K562 (cell line): ENCODE measurements around the gene SLC37A4. TPM values are rescaled to one million over a fixed set of nuclear protein-coding genes. Genes with fewer than 3 reads are reported as not detected.

Experiments used
- ATAC-seq: fragments of 200-7000 bp; cut with Tn5 transposase; 3 replicates; pipeline ENCODE4 v1.9.1; 2020; ENCODE audit warnings: moderate library complexity
- BruUV-seq: library from RNA; stranded (reverse); fragments of 400-500 nt; replicated peaks from 2 replicates; lab custom pipeline; 2021; lab: Mats Ljungman, UMichigan
- CTCF ChIA-PET: fragments of 300-600 bp; formaldehyde crosslinking; extraction: SDS; loops from one replicate; lab custom pipeline; 2021; ENCODE audit warnings: low intra/inter-chr PET ratio; lab: Yijun Ruan, JAX
- POLR2A ChIA-PET: fragments of 300-600, 350-650 bp; sonication (Branson Sonifier 250); formaldehyde crosslinking; extraction: SDS; loops from one replicate; lab custom pipeline; 2021; ENCODE audit warnings: antibody characterized with exemption, inconsistent platforms; lab: Yijun Ruan, JAX
- DNase-seq, 4 experiments: peaks; one replicate each; pipeline versions ENCODE4 v3.0.0 to v3.0.0-alpha.2; 2011 to 2018; ENCODE audit warnings: low spot score in 3 of 4, mixed read lengths in 3 of 4; ENCODE audit errors: extremely low read depth in 1 of 4
- FAIRE-seq: peaks from 2 replicates; lab custom pipeline; 2011; peaks lifted over from hg19 to GRCh38; lab: Jason Lieb, UNC
- H2AFZ ChIP-seq: 2 replicates; pipeline ENCODE4 v1.6.0; 2011; ENCODE audit warnings: low read depth, low read length, control low read depth, inconsistent platforms
- H3K27ac ChIP-seq: fragments of 200-600 bp; 3 replicates; pipeline ENCODE4 v1.8.0; 2011; ENCODE audit warnings: low read depth, mild to moderate bottlenecking, control low read depth, inconsistent platforms, low read length, moderate library complexity, mixed read lengths; ENCODE audit errors: extremely low read depth
- H3K27me3 ChIP-seq, 2 experiments: fragments of 300-600 bp in 1 of 2; 2 replicates in 1 of 2; 3 replicates in 1 of 2; pipeline versions ENCODE4 v1.6.0 to v1.8.0; 2011; ENCODE audit warnings: inconsistent platforms in 2 of 2, low read length in 2 of 2, mild to moderate bottlenecking in 1 of 2, mixed read lengths in 1 of 2, moderate library complexity in 1 of 2; ENCODE audit not compliant: control insufficient read depth in 2 of 2, insufficient read depth in 2 of 2
- H3K36me3 ChIP-seq: fragments of 300-600 bp; 3 replicates; pipeline ENCODE4 v1.8.0; 2011; ENCODE audit warnings: mild to moderate bottlenecking, low read length, inconsistent platforms; ENCODE audit not compliant: control insufficient read depth, insufficient read depth
- H3K4me1 ChIP-seq, 2 experiments: fragments of 200-600 bp in 1 of 2; replicated peaks in 1 of 2; 2 replicates in 1 of 2; 3 replicates in 1 of 2; pipeline versions ENCODE4 v1.5.1 to v1.8.0; 2011; ENCODE audit warnings: inconsistent platforms in 2 of 2, low read length in 2 of 2, mild to moderate bottlenecking in 1 of 2, mixed read lengths in 1 of 2, moderate library complexity in 1 of 2; ENCODE audit not compliant: control insufficient read depth in 2 of 2, insufficient read depth in 2 of 2
- H3K4me2 ChIP-seq: 2 replicates; pipeline ENCODE4 v1.6.1; 2011; ENCODE audit warnings: low read length, control low read depth, inconsistent platforms, mixed read lengths; ENCODE audit not compliant: insufficient read depth
- H3K4me3 ChIP-seq: fragments of 200-600 bp; sonication (generic), shearing (Covaris generic); 2 replicates; pipeline ENCODE4 v1.5.1; 2016; ENCODE audit warnings: control low read depth, inconsistent platforms
- H3K79me2 ChIP-seq: fragments of 200-600 bp; 3 replicates; pipeline ENCODE4 v1.8.0; 2011; ENCODE audit warnings: low read length, inconsistent platforms; ENCODE audit not compliant: control insufficient read depth, insufficient read depth
- H3K9ac ChIP-seq, 2 experiments: 2 replicates each; pipeline versions ENCODE4 v1.6.0 to v1.6.1; 2011; ENCODE audit warnings: low read depth in 2 of 2, low read length in 2 of 2, control low read depth in 1 of 2, inconsistent platforms in 1 of 2, mild to moderate bottlenecking in 1 of 2, mixed read lengths in 1 of 2; ENCODE audit not compliant: insufficient read depth in 1 of 2
- H3K9me1 ChIP-seq: one replicate; pipeline ENCODE4 v1.6.0; 2011; ENCODE audit warnings: inconsistent platforms, mild to moderate bottlenecking, low read length, moderate library complexity; ENCODE audit not compliant: control insufficient read depth, insufficient read depth
- H3K9me3 ChIP-seq: replicated peaks from 2 replicates; pipeline ENCODE4 v1.5.1; 2011; ENCODE audit warnings: low read depth, low read length, inconsistent platforms; ENCODE audit not compliant: control insufficient read depth, insufficient read depth
- H4K20me1 ChIP-seq: replicated peaks from 2 replicates; pipeline ENCODE4 v1.6.1; 2011; ENCODE audit warnings: low read length, inconsistent platforms, mixed read lengths; ENCODE audit not compliant: control insufficient read depth, insufficient read depth
- C11orf30 ChIP-seq: fragments of 450-650 bp; IDR thresholded peaks from 2 replicates; pipeline ENCODE4 v1.6.1; 2016; ENCODE audit warnings: low read depth, mild to moderate bottlenecking
- CBFA2T3 ChIP-seq: fragments of 450-650 bp; IDR thresholded peaks from 2 replicates; pipeline ENCODE4 v1.6.1; 2017
- CBX1 ChIP-seq: sonication (generic); IDR thresholded peaks from 2 replicates; pipeline ENCODE4 v1.6.1; 2016; ENCODE audit warnings: antibody characterized with exemption, low read depth, mild to moderate bottlenecking
- CBX8 ChIP-seq: fragments of 200-600 bp; sonication (generic); IDR thresholded peaks from 2 replicates; pipeline ENCODE4 v1.6.1; 2012; ENCODE audit warnings: borderline replicate concordance, mixed run types, low read depth, mild to moderate bottlenecking, moderate library complexity, mixed read lengths, low read length, control low read depth, inconsistent platforms; ENCODE audit not compliant: poor library complexity, severe bottlenecking; ENCODE audit errors: extremely low read depth
- CTBP1 ChIP-seq: fragments of 450-650 bp; IDR thresholded peaks from 2 replicates; pipeline ENCODE4 v1.6.1; 2016; ENCODE audit warnings: borderline replicate concordance
- DACH1 ChIP-seq: fragments of 450-650 bp; IDR thresholded peaks from 2 replicates; pipeline ENCODE4 v1.6.1; 2018; ENCODE audit not compliant: partially characterized antibody
- DNMT1 ChIP-seq: fragments of 450-650 bp; IDR thresholded peaks from 2 replicates; pipeline ENCODE4 v1.6.1; 2016; ENCODE audit warnings: antibody characterized with exemption, mild to moderate bottlenecking
- EGR1 ChIP-seq: fragments of 450-650 bp; conservative IDR thresholded peaks from 2 replicates; pipeline ENCODE4 v1.6.1; 2017; ENCODE audit warnings: mild to moderate bottlenecking
- ETV1 ChIP-seq: fragments of 450-650 bp; conservative IDR thresholded peaks from 2 replicates; pipeline ENCODE4 v1.6.1; 2016; ENCODE audit warnings: missing genetic modification characterization, control low read depth, low read depth, missing compliant biosample characterization
- HNRNPLL ChIP-seq: fragments of 200-400 bp; formaldehyde crosslinking; IDR thresholded peaks from 2 replicates; pipeline ENCODE4 v1.6.1; 2017; ENCODE audit warnings: low read length, low read depth, mild to moderate bottlenecking; ENCODE audit not compliant: poor library complexity, severe bottlenecking
- MAFF ChIP-seq: IDR thresholded peaks from 2 replicates; pipeline ENCODE4 v1.6.1; 2012; ENCODE audit warnings: low read length, improper control_type of control experiment
- MAFG ChIP-seq: fragments of 450-650 bp; conservative IDR thresholded peaks from 2 replicates; pipeline ENCODE4 v1.6.1; 2016; ENCODE audit warnings: missing genetic modification characterization, missing compliant biosample characterization
- MAFK ChIP-seq: IDR thresholded peaks from 2 replicates; pipeline ENCODE4 v1.6.1; 2011; ENCODE audit warnings: low read length, improper control_type of control experiment
- POLR3A ChIP-seq: IDR thresholded peaks from 2 replicates; pipeline ENCODE4 v1.6.1; 2011; ENCODE audit warnings: borderline replicate concordance, mild to moderate bottlenecking, moderate library complexity; ENCODE audit not compliant: insufficient read length, insufficient read depth; ENCODE audit errors: extremely low read depth
- SNAPC5 ChIP-seq: fragments of 250-450 bp; sonication (Bioruptor Pico); IDR thresholded peaks from 2 replicates; pipeline ENCODE4 v1.8.0; 2021; ENCODE audit warnings: moderate library complexity, mild to moderate bottlenecking, inconsistent platforms
- TAF15 ChIP-seq: fragments of 200-400 bp; formaldehyde crosslinking; IDR thresholded peaks from 2 replicates; pipeline ENCODE4 v1.6.1; 2017; ENCODE audit warnings: mild to moderate bottlenecking, low read depth, low read length, moderate library complexity
- TAF7 ChIP-seq: fragments of 450-650 bp; IDR thresholded peaks from 2 replicates; pipeline ENCODE4 v1.6.1; 2016; ENCODE audit warnings: missing genetic modification characterization, missing compliant biosample characterization
- TFAP4 ChIP-seq: sonication (generic); formaldehyde crosslinking; IDR thresholded peaks from 2 replicates; pipeline ENCODE4 v1.8.0; 2022; ENCODE audit warnings: missing genetic modification reagents, mild to moderate bottlenecking, moderate library complexity, borderline replicate concordance
- ZNF197 ChIP-seq: fragments of 200-800 bp; sonication (Bioruptor generic); IDR thresholded peaks from 2 replicates; pipeline ENCODE4 v1.6.1; 2016; ENCODE audit warnings: low read depth, missing genetic modification characterization, missing compliant biosample characterization
- ZNF263 ChIP-seq: sonication (generic); formaldehyde crosslinking; IDR thresholded peaks from 2 replicates; pipeline ENCODE4 v1.8.0; 2022; ENCODE audit warnings: mild to moderate bottlenecking, missing genetic modification reagents, borderline replicate concordance
- ZNF316 ChIP-seq: fragments of 450-650 bp; IDR thresholded peaks from 2 replicates; pipeline ENCODE4 v1.6.1; 2016
- ZNF766 ChIP-seq: fragments of 200-800 bp; sonication (Bioruptor generic); conservative IDR thresholded peaks from 2 replicates; pipeline ENCODE4 v1.6.1; 2016; ENCODE audit warnings: missing genetic modification characterization, missing compliant biosample characterization
- ZNF780A ChIP-seq: fragments of 250-450 bp; sonication (Bioruptor Pico); IDR thresholded peaks from 2 replicates; pipeline ENCODE4 v1.5.0; 2021; ENCODE audit warnings: mild to moderate bottlenecking
- WGBS: fragments of 100-300 bp; shearing (Covaris generic); methylation state at CpG from one replicate; pipeline ENCODE4 v1.1.6; 2016; ENCODE audit warnings: low coverage, mixed read lengths; ENCODE audit not compliant: insufficient coverage; ENCODE audit errors: missing lambda C conversion rate; 5-methylcytosine and 5-hydroxymethylcytosine counted together
- in situ Hi-C: fragments of 300-500 bp; cut with MboI; formaldehyde crosslinking; loops from 4 replicates; pipeline ENCODE4 v1.15.0; 2018; ENCODE audit warnings: inconsistent platforms, mixed read lengths
- intact Hi-C: fragments of 100-400 bp; cut with micrococcal nuclease; formaldehyde crosslinking; loops from 2 replicates; pipeline ENCODE4 v1.14.2; 2022
- polyA plus RNA-seq, 8 experiments: library from polyadenylated mRNA; depleted of rRNA in 4 of 8; stranded (reverse) in 5 of 8; unstranded in 3 of 8; fragments of >200 nt; fragmentation: Nextera tagmentation in 2 of 8; fragmentation: Illumina TruSeq in 1 of 8; extraction: Ambion mirVana in 2 of 8; extraction: Trizol in 1 of 8; gene quantifications; 2 replicates each; pipeline versions ENCODE4 v1.2.1 to v1.2.3, GENCODE V29; 2011 to 2014; ENCODE audit warnings: inconsistent platforms in 1 of 8, missing spikeins in 1 of 8
- total RNA-seq, 7 experiments: library from RNA; depleted of rRNA in 6 of 7; stranded (reverse); fragments of >200 nt in 6 of 7; fragmentation: Illumina TruSeq in 2 of 7; extraction: Trizol in 2 of 7; gene quantifications; 2 replicates each; pipeline versions ENCODE4 v1.2.1 to v1.2.3, GENCODE V29; 2011 to 2021; ENCODE audit warnings: low replicate concordance in 1 of 7

SLC37A4 gene
- total and polyA plus RNA-seq, 9 of the 15 experiments (the other 6 are each of a cell fraction or from before 2014, with no cell fraction given), result 24.7 to 73.9 (median 40.7) TPM

- peak; percentile 84 for FAIRE-seq
- POLR2A ChIA-PET, result interaction anchor here (0.6 to 1.2 kb wide), 7 partner anchors 11 to 294 kb away, joined by 3 to 4 read pairs (median 4); partner anchors contain the start of gene VPS11
- peaks cover 40 to 49% of the 10 kb centered on the region in 2 experiments for H3K4me1 ChIP-seq
- H3K9ac ChIP-seq, result peak overlapping the region; percentile 86 to 99; a peak in 3 of 4 replicates
- H3K27me3 ChIP-seq, result no peaks in the 10 kb centered on the region
- BruUV-seq, result TSS peak; percentile 58
- 7% methylated on average over 10 of the region's 10 CpGs for WGBS
- CTCF ChIA-PET, result no interaction called here
- DNase-seq, result peak; percentile 43 to 79 (median 51)
- in situ Hi-C loops, result no loop called here
- H2AFZ ChIP-seq, result peak overlapping the region; percentile 35; the same call in 1 of the 2 replicates
- H3K4me2 ChIP-seq, result peak overlapping the region; percentile 98
- H3K27ac ChIP-seq, result peak overlapping the region; percentile 92
- H3K36me3 ChIP-seq, result peaks cover 47% of the 10 kb centered on the region
- peaks cover 39% of the 10 kb centered on the region for H3K79me2 ChIP-seq
- intact Hi-C loops, result loop anchor here (1.0 to 2.0 kb wide), 2 partner anchors 11 to 71 kb away; partner anchors contain the start of genes DPAGT1, RPS25 and TRAPPC4
- peaks cover 16% of the 10 kb centered on the region for H4K20me1 ChIP-seq
- peak; percentile 46 for ATAC-seq
- H3K9me3 ChIP-seq, result no peaks in the 10 kb centered on the region
- no peaks in the 10 kb centered on the region for H3K9me1 ChIP-seq
- H3K4me3 ChIP-seq, result peak overlapping the region; percentile 92
- TF ChIP-seq ZNF780A (CRISPR knock-in tag) (no peak), MAFF (peak; percentile 92), ZNF197 (no peak), DNMT1 (no peak), CBX1 (no peak), ETV1 (peak; percentile 2; the same call in 1 of the 2 replicates), CTBP1 (peak; percentile 32; the same call in 1 of the 2 replicates), MAFG (peak; percentile 95), C11orf30 (peak; percentile 98), CBX8 (no peak), ZNF766 (CRISPR knock-in tag) (no peak), TFAP4 (CRISPR knock-in tag) (0 out of 2 replicates have a peak, but pooled peaks have one; percentile 34), ZNF316 (peak; percentile 98), DACH1 (no peak), CBFA2T3 (no peak), SNAPC5 (CRISPR knock-in tag) (no peak), POLR3A (no peak), HNRNPLL (no peak), TAF7 (tag) (no peak), TAF15 (no peak), MAFK (peak; percentile 83), EGR1 (peak; percentile 37), ZNF263 (CRISPR knock-in tag) (peak; percentile 68; the same call in 1 of the 2 replicates)
These were observed 1.2 kb downstream of the SLC37A4 start for GRCh38 chr11:119029340-119030028.
